Keratinocyte (primary cell): Measurements from ENCODE around the gene TMLHE.
"Not testable (repeated sequence)": the region's sequence is repeated elsewhere in the genome, so short reads cannot be mapped to it uniquely, and the experiment has no call there.

ENCODE experiments used
- EZH2 ChIP-seq: IDR thresholded peaks from one replicate; pipeline ENCODE4 v1.6.1; 2012; ENCODE audit warnings: inconsistent platforms, mild to moderate bottlenecking, low read length, moderate library complexity
- TF ChIP-seq, protein P1 (sequence below), 3 experiments: IDR thresholded peaks in 1 of 3; conservative IDR thresholded peaks in 1 of 3; optimal IDR thresholded peaks in 1 of 3; 2 replicates in 2 of 3; 3 replicates in 1 of 3; pipeline versions ENCODE3 to v1.5.1; 2011; ENCODE audit warnings: low read length in 3 of 3, mild to moderate bottlenecking in 3 of 3, moderate library complexity in 2 of 3, control low read depth in 1 of 3, inconsistent platforms in 1 of 3; ENCODE audit not compliant: insufficient read depth in 2 of 3; ENCODE audit errors: extremely low read depth in 1 of 3

- TF ChIP-seq, protein P1, sequence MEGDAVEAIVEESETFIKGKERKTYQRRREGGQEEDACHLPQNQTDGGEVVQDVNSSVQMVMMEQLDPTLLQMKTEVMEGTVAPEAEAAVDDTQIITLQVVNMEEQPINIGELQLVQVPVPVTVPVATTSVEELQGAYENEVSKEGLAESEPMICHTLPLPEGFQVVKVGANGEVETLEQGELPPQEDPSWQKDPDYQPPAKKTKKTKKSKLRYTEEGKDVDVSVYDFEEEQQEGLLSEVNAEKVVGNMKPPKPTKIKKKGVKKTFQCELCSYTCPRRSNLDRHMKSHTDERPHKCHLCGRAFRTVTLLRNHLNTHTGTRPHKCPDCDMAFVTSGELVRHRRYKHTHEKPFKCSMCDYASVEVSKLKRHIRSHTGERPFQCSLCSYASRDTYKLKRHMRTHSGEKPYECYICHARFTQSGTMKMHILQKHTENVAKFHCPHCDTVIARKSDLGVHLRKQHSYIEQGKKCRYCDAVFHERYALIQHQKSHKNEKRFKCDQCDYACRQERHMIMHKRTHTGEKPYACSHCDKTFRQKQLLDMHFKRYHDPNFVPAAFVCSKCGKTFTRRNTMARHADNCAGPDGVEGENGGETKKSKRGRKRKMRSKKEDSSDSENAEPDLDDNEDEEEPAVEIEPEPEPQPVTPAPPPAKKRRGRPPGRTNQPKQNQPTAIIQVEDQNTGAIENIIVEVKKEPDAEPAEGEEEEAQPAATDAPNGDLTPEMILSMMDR (optimal IDR thresholded peaks at IDR 0.05 in 1 of 3, IDR thresholded peaks at IDR 0.05 in 1 of 3, conservative IDR thresholded peaks at IDR 0.05 in 1 of 3; ENCODE audit: extremely low read depth in 1 of 3, insufficient read depth in 2 of 3, low read length in 3 of 3), result not testable (repeated sequence)
- TF ChIP-seq EZH2, result not testable (repeated sequence)
These were observed 152.3 kb downstream of the TMLHE start for GRCh38 chrX:155460501-155460900.
